Inflammatory macrophage (primary cell): ENCODE data around the gene THRB.

Source experiments
- DNase-seq, 2 donors: peaks; one replicate each; pipeline ENCODE4 v3.0.0-alpha.2; 2020 to 2022

THRB gene

DNA sequence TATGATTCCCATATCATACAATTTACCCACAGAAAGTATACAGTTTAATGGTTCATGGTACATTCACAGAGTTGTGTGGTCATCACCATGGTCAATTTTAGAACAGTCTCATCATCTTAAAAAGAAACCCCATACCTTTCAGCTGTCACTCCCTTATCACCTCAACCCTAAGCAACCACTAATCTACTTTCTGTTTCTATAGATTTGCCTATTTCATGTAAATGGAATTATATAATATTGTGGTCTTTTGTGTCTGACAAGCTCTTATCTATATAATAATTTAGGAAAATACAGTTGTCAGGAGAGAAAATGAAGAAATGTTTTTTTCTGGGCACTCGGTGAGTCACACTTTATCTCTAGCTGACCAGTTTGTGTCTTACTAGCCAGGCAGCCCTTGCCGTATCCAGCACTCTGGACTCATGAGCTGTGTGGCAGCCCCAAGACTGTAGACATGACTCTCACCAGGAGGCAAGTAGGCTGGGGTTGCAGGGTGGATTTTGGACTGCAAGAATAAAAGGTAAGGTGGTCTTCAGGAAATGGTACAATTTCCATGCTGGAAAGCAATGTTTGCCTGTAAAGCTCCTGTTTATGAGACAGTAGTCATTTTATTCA, 234.6 kb downstream of the THRB start:
- DNase-seq: no peak

DNA sequence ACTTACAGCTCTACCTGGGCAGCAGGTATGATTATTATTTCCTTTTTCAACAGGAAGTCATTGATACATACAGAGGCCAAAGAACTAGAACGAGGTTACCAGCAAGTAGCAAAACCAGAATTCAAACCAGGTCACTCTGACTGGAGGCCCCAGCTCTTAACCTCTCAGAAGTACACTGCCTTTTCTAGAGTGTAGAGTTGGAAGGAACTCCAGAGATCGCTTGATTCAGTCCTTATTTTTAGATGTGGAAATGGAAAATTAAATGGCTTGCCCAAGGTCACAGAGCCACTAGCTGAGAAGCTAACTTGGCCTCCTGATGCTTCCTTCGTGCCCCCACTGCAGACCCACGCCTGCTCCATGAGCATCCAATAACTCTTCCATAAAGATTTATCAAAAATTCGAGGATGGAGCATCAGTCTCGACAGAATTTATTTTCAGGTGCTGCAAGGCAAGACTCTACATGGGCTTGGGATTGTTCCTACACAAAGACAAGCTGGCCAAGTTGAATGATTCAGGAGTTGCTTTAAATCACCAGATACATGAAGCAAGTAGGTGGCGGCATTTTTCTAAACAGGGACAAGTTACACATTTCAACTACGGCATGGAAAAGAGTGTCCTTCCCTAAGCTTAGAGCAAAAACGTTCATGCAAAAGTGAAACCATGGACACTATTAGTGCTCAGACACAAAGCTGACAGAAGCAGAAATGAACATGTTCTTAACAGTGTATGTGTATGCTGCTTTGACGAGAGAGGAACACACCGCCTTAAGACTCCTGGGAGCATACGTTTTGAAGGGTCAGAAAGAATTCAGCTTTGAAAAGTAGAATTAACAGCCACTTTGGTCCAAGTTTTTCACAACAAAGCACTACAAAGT, 235.7 kb downstream of the THRB start:
- no peak for DNase-seq

DNA sequence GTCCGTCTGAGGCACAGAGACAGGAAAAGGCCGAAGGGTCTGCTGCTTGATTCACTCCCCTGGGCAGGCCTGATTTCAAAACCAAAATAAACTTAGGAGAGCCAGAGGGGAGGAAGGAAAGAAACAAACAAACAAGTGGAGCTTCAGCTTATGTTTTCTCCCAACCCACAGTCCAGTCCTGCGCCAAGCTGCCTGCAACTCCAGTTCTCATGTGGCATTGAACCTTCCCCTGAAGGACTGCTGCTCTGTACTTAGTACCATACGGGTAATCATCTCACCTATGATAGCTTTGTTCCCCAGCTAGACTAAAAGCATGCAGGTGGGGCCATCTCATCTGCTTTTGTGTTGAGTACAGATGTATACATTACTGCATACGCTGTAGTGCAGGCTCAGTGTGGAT, 236.4 kb downstream of the THRB start:
- DNase-seq: no peak

DNA sequence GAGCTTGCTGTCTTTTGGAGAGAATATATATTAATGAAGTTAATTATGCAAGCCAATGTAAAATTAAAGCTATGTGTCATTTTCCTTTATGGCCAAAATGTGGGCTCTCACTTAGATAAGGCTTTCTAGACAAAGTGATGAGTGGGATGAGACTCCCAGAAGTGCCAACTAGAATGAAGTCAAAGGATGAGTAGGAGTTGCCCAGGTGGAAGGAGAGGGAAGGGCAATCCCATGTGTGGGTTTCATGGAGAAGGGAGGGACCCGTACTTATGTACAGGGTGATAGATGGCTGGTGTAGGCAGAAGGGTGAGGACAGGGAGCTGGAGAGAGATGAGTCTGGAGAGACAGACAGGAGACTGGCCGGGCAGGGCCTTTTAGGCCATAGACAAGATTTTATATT, 239.2 kb downstream of the THRB start:
- no peak for DNase-seq

DNA sequence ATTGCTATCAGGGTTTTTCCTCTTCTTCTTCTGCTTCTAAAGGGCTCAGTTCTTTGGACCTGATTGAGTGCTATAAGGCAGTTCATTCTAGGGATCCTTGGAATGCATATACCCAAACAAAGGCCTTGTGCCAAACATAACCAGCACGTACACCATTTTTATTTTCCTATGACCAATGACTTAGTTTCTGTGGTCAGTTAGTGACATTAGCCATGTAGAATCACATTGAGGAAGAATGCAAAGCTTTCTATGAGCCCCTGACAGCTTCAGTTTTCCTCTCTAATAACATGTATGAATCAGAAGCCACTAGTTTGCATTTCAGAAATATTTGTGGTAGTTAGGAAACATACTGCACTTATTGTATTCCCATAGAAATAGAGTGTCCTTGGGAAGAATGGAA, 240.0 kb downstream of the THRB start:
- no peak for DNase-seq

DNA sequence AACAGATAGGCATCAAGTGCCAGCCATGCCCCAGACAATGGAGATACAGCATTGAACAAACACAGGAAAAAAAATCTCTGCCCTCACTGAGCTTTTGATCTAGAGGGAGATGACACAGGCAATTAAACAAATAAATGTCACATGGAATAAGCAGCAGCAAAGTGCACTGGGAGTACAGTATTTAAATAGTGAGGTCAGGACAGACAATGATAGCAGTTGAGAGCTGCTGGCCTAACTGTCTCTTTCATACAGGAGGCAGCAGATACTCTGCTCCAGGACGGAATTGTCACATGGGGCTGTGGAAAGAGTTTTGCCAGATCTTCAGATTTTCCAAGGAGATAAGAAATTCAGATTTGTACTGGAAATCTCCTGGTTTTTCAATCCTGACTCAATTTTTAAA, 241.3 kb downstream of the THRB start:
- no peak for DNase-seq

DNA sequence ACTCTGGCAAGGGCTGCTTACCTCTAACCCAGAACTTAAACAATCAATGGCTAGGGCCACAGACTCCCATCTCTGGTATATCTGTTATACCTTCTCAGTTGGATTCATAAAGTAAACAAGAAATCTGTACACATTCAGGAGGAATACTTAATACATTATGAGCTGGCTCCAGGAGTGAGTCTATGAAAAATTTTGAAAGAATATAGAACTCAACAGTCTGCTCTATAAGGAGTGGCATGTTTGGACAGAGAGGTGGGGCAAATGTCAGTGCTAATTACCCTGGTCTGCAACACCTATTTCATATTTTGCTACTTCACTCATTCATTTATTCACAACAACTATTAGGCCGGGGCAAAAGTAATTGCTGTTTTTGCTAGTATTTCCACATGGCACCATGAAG, 245.1 kb downstream of the THRB start:
- DNase-seq: no peak

DNA sequence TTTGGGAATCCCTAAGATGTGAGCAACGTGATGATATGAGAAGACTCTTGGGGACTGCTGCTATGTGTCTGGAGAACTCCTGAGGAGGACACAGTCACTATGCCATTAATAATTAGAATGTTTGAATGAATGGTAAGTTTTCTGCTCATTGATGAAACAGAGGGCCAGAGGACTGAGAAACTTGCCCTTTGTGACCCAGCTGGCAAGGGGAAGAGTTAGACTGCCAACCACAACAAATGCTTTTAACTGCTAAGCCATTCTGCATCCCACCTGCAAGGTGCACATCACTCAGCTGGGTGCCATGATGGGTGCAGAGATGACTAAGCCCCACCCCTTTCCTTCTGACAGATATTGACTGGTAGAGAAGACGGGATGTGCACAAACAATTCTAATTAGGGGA, 249.6 kb downstream of the THRB start:
- no peak for DNase-seq

DNA sequence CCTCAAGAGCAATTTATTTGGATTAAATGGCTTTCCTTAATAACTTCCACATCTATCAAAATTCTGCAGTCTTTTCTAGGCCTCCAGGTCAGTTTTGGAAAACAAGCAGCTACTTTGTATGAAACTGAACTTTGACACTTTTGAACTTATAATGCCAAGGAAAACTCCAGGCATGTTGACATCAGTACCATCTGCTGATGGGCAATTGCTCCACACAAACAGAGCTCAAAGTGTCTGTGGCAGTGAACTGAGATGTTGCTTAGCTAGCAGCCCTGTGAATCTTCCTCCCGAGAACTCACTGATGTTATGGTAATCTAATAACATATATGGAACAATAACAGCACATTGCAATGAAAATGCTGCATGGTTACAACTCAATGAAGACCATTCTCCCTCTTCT, 250.2 kb downstream of the THRB start:
- no peak for DNase-seq

DNA sequence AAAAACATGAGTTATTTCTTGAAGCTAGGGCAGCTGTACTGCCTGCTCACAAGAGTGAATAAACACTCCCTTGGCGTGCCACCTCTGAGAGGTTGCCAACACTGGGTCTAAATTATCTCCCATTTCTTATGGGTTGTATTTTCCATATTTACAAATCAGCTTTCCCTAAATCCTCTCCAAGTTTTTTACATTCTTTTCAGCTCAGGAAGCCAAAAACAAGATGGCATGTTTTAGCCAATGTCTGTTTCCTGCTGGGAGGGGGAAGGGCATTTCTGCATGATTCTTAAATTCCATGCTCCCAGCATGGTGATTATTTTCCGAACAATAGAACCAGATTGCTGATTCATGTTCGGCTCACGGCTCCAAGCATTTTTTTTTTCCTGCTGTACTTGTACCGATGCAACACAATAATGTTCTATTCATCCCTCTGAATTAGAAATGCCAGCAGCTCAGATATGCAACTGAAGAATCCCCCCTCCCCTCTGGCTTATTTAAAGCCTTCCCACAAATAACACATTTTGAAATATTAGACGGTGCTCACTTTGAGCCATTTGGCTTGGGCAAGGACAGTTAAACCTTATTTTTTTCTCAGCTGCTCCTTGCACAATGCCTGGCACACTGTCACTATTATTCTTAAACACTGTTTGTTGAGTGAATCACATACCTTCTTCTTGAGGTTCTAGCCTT, 252.5 kb downstream of the THRB start:
- no peak for DNase-seq

DNA sequence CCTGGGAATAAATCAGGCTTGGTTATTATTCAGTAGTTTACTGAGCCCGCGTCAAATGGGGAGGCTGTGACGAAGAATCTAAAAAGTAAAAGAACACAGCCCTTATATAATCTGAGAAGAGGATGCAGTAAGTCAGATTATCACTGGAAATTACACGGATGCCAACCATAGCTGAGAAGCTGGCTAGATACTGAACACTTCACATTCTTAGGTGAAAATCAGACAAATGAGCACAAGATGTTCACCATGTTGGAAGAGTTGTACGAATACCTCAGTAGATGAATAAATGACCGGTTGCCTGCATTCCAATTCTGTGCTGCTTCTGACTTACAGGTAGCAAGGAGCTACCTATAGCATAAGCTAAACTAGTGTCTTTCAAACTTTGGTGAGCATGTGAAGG, 254.3 kb downstream of the THRB start:
- DNase-seq: no peak

DNA sequence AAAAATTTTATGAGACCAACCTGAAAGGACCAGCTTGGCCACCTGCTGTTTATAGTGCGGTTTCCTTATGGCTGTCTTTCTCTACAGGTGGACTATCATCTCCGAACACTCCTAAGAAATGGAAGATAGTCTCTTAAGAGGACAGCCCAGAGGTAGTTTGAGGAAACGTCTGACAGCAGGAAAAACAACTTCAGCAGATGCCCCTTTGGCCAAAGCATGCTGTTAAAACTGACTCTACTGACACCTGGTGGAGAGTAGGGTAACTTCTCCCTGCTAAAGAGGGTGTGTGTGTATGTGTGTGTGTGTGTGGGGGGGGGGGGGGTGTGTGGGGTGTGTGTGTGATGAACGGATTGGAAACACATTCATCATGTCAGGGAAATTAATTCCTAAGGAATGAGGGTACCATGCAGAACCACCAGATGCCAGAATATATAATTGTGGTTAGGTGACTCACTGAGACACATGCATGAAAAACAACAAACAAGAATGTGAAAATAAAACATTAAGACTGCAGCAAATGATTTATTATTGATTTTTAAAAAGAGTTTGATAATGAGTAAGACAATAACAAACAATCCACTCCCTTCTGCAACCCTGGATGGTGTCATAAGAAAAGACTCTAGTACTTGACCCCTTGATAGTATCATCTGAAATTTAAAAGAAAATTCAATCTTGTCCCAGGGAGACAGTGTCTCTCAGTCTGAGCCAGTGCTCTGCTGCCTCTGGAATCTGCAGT, 256.5 kb downstream of the THRB start:
- DNase-seq: peak; percentile 49 to 62

DNA sequence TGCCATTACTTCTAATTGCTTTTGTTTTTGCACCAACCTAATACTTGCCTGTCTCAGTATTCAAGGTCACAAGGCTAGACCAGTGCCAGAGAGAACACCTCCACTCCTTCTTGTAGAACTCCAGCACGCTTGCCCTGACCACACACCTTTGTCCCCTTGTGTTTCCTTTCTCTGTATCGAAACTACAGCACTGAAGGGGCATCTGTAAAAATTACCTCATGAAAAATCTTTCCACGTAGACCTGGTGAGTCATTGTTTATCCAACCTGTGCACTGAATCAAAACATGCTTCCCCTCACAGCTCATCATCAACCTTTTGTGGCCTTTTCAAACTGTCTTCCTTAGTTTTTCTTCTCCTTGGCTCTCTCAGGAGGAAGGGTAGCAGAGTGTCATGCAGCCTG, 259.5 kb downstream of the THRB start:
- DNase-seq: no peak

DNA sequence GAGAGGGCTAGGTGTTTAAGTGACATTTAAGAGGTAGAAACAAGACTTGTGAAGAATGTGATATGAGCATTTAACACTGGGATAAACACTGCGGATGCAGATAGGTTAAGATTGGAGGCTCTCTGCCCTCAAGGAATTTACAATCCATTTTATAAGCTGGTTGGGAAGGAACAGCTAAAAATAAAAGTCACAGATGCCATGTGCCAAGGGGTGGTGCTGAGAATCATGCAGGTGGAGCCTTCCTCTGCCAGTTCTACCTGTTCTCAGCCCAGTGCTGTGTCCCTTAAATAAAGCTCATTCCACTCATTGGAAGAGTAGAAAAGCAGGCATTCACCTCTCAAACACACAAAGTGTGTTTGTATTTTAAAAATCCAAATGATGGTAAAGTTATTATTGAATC, 261.9 kb downstream of the THRB start:
- DNase-seq: no peak

DNA sequence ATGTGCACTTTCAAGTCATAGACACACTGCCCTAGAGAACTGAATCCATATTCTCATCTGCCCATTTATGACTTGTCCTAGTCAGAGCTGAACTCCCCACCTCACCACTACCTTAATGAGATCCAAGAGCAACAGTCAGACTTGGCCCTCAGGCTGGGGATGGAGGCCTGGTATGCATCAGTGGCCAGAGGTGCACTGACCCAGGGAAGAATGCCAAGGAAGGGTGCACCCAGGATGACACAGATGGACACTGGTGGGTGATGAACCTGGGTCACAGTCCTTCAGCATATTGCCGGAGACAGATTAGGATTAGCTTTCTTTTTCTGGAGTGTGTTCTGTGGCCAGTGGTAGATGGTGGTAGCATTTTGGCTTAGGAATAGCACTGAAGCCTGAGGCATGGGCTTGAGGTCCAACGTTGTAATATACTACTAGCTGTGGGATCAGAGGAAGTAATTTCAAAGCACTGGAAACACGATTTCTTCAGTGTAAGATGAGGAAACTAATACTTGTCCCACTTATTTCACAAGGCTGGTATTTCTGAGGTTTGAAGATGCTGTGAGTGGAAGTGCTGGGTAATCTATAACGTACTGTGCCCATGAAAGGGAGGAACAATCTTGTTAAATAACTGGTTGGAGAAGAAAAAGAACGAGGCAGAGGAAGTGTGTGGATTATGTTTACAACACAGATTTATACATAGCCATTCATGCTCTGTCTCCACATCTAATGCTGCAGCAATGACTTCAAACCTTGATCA, 265.0 kb downstream of the THRB start:
- peak; percentile 19 to 54 for DNase-seq

DNA sequence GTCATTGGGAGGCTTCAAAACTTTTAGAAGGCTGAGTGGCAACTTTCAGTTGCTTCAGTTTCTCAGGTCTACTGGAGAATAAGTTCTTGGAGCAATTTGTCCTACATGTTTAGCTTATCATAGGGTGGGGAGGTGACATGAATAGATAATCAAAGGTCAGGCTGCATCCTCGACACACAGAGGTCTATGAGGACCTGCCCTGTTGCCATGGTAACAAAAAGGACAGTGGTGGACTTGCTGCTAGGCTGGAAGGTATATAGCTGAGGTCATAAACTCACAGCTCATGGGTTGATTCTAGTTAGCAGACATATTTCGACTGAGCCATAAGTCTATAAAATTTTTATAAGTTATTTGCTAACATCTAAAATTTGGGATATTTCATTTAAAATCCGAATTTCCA, 267.0 kb downstream of the THRB start:
- no peak for DNase-seq

DNA sequence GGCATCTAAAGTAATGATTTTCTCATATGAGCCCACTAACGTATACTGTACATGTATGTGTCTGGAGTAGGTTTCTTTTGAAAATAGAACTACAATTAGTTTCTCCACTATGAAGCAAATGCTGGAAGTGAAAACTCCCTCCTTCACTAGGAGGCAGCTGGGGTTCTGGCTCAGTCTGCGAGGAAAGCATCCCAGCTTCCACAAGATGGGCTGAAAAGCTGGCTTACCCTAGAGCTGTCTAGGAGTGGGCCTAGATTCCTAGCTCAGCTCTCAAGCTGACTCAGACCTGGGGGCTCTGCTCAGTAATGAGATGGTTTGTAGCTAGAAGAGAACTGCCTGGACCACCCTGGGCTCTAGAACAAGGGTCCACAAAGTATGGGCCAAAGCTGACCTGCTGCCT, 268.3 kb downstream of the THRB start:
- no peak for DNase-seq

DNA sequence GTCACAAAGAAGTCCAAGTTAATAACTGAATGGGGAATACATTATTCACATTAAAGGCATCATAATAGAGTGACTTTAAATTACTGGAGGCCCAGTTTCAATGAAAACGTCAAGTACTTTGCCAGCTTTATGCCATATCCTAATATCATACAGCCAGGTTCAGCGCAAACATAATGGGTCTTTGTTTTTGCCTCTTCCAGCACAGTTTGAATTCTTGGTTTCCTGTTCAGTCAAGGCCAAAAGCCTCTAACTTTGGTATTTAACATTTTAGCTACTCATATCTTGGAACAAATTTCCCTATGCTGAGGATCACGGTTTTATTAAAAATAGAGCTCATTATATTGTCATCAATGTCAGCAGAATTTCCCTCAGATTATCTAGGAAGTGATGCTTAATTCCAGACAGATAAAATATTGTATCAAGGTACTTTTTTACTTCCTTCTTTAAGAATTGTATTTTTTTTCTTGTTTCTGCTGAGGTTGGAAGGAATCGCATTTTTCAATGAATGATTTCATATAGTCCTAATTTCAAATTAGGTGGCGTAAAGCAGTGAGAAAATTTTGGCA, 269.2 kb downstream of the THRB start:
- DNase-seq: no peak

DNA sequence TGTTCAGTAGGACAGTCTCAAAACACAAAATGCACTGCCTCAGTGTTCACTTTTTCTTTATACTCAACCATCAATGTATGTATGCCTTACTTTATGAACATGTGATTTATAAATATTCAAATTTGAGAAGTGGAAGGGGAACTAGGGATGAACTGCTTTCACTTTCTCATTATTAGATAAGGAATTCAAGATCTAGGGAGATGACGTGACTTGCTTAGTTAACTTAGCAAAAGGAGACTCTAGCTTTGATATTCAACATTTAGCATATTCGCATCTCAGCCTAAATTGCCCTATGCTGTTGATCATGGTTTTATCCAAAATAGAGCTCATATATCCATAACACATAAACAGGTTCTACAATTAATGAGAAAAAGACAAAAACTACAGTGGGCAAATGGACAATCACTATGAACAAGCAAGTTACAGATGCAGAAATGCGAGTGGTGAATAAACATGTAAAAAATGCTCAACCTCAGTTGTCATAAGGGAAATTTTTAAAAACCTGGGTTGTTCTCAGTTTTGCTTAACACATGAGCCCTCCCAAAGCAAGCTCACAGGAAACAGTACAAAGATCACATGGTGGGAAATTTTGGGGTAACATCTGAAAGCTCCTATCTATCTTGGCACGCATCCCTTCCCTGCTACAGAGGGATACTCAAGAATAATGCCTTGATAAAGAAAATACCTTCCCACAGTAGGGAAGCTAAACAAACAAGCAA, 269.8 kb downstream of the THRB start:
- DNase-seq: peak in 1 of 2 donors; percentile 4

DNA sequence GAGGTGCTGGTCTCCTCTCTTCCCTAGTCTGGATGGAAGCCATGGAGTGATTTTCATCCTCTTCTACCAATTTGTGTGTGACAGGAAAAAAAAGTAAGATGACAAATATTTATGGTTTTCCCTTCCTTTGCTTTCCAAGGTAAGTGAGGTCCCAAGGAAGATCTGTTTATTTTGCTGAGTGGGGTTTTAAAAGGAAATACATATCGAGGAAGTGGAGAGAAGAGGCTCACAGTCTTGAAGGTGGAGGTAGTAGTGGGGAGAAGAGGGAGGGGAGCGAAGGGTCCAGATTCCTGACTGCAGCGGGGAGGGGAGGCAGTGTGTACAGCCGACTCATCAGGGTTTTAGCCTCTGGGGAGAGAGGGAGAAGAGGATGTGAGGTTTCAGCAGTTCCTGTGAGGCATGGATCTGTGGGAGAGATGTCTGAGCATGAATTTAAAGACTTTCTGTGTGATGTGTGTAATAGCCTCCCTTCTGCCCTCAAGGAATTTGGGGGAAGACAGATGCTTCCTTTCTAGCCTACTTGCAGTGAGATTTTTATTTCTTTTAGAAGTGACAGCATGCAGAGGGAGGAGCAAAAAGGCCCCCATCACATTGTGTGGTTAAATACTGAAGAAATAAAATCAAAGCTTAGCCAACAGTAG, 272.4 kb downstream of the THRB start:
- no peak for DNase-seq
